GM06990 (cell line): ENCODE measurements around the gene PLIN4.

Experiments used
- DNase-seq: peaks from one replicate; pipeline ENCODE4 v3.0.0-alpha.2; 2011; ENCODE audit not compliant: insufficient read length; ENCODE audit errors: extremely low read depth
- H3K27me3 ChIP-seq: replicated peaks from 2 replicates; pipeline ENCODE4 v1.6.0; 2011; ENCODE audit warnings: low read length; ENCODE audit not compliant: control insufficient read depth, insufficient read depth
- H3K36me3 ChIP-seq: 2 replicates; pipeline ENCODE4 v1.5.1; 2011; ENCODE audit warnings: low read length; ENCODE audit not compliant: control insufficient read depth, insufficient read depth
- H3K4me3 ChIP-seq: replicated peaks from 2 replicates; pipeline ENCODE4 v1.5.1; 2011; ENCODE audit warnings: low read depth, mild to moderate bottlenecking, control low read depth, low read length
- TF ChIP-seq, protein P1 (sequence below): IDR thresholded peaks from 2 replicates; pipeline ENCODE4 v1.5.1; 2011; ENCODE audit warnings: low read length, control low read depth, mild to moderate bottlenecking, inconsistent platforms; ENCODE audit not compliant: insufficient read depth, poor library complexity, severe bottlenecking

The PLIN4 gene

DNA sequence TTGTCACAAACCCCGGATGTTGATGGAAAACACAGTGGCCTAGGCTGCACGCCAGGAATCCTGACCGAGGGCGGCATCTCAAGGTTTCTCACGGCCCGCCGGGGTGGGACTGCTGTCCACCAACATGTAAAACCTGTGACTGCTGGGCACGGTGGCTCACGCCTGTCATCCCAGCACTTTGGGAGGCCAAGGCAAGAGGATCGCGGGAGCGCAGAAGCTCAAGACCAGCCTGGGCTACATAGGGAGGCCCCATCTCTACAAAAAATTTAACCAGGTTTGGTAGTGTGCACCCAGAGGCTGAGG is 11.2 kb downstream of the PLIN4 start:
- H3K36me3 ChIP-seq: peaks cover 15% of the 10 kb centered on the region
- H3K27me3 ChIP-seq: no peaks in the 10 kb centered on the region
- TF ChIP-seq, protein P1, sequence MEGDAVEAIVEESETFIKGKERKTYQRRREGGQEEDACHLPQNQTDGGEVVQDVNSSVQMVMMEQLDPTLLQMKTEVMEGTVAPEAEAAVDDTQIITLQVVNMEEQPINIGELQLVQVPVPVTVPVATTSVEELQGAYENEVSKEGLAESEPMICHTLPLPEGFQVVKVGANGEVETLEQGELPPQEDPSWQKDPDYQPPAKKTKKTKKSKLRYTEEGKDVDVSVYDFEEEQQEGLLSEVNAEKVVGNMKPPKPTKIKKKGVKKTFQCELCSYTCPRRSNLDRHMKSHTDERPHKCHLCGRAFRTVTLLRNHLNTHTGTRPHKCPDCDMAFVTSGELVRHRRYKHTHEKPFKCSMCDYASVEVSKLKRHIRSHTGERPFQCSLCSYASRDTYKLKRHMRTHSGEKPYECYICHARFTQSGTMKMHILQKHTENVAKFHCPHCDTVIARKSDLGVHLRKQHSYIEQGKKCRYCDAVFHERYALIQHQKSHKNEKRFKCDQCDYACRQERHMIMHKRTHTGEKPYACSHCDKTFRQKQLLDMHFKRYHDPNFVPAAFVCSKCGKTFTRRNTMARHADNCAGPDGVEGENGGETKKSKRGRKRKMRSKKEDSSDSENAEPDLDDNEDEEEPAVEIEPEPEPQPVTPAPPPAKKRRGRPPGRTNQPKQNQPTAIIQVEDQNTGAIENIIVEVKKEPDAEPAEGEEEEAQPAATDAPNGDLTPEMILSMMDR: no peak
- no peak for DNase-seq
- H3K4me3 ChIP-seq: no peak overlapping the region

DNA sequence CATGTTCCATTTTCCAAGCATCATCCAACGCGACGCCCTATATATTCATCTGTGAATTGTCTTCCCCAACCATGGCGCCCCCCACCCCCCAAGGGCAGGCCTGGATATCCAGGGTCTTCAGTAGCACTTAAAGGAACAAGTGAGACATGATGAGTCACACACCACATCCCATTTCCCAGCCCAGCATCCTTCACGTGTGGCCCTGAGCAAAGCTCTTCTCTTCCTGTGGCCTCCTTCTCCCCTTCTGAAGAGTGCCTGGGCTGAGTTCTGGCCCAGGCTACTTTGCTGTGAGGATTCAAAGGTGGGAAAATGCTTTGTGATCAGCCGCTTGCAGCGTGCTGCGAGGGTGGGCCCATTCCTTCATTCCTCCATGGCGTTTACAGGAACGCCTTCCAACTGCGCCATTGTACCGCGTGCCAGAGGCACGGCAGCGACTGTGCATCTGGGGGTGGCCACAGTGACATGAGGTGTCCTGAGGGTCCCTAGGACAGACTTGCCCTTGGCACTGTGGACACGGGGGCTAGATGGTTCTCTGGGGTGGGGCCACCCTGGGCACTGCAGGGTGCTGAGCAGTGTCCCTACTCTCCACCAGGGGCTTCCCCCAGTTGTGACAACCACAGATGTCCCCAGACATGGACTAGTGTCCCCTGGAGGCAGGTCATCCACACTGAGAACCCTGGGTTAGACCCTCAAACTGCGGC is 11.7 kb downstream of the PLIN4 start:
- TF ChIP-seq, protein P1: no peak

DNA sequence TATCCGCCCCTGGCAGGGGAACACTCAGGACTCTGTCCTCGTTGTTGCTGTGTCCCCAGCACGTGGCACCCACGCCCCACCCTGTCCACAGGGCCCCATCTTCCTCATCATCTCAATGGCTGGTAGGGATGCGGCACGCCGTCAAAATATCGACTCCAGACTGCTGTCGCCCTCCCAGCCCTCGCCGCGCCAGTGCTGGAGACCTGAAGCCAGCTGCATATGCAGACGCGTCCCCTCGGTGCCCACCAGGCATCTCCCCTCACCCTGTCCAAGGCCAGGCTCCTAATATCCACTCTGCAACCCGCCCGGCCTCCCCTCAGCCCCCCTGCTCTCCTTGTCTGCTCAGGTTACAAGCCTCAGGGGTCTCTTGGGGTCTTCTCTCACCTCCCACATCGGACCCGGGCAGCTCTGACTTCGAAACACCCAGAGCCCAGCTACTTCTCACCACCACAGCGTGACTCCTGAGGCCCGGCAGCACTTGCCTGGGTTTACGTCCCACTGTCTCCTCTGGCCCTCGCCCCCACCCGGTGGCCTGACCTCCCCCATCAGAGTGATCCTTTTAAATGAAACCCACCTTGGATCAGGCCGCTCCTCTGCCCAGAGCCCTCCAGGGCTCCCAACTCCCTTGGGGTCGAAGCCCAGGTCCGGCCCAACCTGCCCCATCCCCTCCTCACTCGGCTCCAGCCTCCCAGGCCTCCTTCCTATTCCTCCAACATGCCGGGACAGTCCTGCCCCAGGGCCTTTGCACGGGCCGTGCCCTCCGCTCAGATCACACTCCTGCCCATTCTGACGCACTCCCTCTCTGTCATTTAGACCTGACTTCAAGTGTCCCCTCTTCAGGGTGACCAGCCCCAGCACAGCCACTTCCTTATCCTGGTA is 12.5 kb downstream of the PLIN4 start:
- TF ChIP-seq, protein P1: no peak

More for the DNA sequence above, 11.7 kb downstream of the PLIN4 start:
- peaks cover 15% of the 10 kb centered on the region for H3K36me3 ChIP-seq
- no peak for DNase-seq
- H3K27me3 ChIP-seq: no peaks in the 10 kb centered on the region
- no peak overlapping the region for H3K4me3 ChIP-seq

DNA sequence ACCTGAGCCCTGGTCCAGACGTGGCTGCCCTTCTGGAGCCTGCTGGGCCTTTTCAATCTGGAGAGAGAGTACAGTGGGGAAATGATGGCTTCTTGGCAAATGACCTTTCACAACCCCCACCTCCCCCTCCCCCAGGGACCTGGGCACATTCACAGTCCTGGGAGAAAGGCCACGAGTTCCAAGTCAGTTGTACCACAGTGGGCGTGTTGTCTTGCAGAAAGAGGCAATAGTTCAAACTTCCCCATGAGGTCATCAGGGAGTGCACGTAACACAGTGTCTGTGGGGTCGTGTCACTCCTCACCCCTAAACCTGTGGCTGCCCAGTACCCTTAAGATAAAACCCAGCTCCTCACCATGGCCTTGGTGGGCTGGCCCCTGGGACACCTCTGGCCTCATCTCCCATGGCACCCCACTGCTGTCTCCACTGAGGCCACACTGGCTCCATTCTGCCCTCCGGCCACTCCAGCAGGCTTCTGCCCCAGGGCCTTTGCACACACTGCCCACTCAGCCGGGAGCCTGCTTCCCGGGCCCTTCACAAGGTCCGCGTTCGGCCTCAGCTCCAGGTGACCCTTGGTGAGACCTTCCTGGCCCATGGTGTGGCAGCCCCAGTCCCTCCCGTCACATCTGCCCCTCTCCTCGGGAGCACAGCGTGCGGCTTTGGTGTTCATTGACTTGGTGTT is 13.3 kb downstream of the PLIN4 start:
- H3K4me3 ChIP-seq: no peak overlapping the region
- no peak for DNase-seq
- no peaks in the 10 kb centered on the region for H3K27me3 ChIP-seq
- TF ChIP-seq, protein P1: no peak
- peaks cover 20% of the 10 kb centered on the region for H3K36me3 ChIP-seq

More for the DNA sequence above, 12.5 kb downstream of the PLIN4 start:
- H3K27me3 ChIP-seq: no peaks in the 10 kb centered on the region
- H3K4me3 ChIP-seq: no peak overlapping the region
- peaks cover 20% of the 10 kb centered on the region for H3K36me3 ChIP-seq
- no peak for DNase-seq

DNA sequence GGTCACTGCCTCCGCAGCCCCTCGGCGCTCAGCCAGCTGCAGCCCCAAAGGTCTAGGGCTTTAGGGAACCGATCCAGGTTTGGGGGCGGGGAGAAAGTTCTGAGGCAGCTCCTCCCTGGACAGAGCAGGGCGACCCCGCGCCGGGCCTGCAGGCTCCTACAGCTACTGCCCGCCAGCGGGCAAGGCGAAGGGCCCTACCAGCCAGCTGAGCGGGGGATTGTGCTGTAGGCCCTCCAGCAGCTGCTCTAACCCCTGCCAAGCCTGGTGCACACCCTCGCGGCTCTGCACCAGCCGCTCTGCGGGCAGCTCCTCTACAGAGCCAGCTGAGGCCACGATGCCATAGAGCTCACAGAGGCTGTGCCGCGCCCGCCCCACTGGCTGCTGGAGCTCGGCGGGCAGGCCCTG is 14.0 kb downstream of the PLIN4 start:
- TF ChIP-seq, protein P1: no peak
- Histone ChIP-seq H3K4me3 (no peak overlapping the region), H3K36me3 (peaks cover 22% of the 10 kb centered on the region), H3K27me3 (no peaks in the 10 kb centered on the region)
- DNase-seq: no peak
